GM18526 (cell line): ENCODE measurements around the gene CHD6.

Experiments
- POLR2A ChIP-seq: IDR thresholded peaks from 3 replicates; pipeline ENCODE4 v1.6.1; 2011; ENCODE audit not compliant: insufficient read length; ENCODE audit errors: extremely low read depth

The CHD6 gene

DNA sequence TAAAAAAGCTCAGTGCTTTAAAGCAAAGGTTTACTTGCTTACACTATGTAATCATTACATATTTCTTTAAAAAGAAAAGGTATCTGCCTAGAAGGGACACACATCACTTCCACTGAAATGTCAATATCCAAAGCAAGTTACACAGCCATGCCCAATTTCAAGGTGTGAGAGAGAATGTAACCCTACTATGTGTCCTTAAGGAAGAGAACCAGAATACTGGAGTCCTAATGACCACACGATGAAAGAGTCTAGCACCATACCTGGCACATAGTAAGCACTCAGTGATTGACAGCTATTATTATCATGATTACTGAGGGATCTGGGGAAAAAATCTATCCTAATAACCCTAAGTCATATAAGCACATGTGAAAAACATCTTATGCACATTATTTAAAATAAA is 10.4 kb downstream of the CHD6 start:
- TF ChIP-seq POLR2A = no peak

DNA sequence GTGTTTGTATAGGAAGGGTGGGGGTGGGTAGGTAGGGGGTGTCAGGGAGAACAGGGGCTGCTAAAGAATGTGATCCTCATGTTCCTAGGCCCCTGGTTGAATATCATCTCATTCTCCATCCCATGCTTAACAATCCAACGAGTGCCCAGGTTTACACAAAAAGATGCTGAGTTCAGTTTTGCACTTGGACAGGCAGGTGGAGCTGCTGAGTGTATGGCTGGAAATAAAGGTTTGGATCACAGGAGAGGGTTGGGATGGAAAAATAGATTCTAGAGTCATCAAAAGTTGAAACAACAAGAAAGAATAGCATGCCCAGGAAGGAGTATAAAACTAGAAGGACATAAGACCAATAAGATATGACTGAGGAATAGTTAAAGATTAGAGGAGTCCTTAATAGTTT is 14.2 kb downstream of the CHD6 start:
- TF ChIP-seq POLR2A = no peak

- no peak for TF ChIP-seq POLR2A
These were observed 16.4 kb downstream of the CHD6 start for GRCh38 chr20:41601742-41602141.

DNA sequence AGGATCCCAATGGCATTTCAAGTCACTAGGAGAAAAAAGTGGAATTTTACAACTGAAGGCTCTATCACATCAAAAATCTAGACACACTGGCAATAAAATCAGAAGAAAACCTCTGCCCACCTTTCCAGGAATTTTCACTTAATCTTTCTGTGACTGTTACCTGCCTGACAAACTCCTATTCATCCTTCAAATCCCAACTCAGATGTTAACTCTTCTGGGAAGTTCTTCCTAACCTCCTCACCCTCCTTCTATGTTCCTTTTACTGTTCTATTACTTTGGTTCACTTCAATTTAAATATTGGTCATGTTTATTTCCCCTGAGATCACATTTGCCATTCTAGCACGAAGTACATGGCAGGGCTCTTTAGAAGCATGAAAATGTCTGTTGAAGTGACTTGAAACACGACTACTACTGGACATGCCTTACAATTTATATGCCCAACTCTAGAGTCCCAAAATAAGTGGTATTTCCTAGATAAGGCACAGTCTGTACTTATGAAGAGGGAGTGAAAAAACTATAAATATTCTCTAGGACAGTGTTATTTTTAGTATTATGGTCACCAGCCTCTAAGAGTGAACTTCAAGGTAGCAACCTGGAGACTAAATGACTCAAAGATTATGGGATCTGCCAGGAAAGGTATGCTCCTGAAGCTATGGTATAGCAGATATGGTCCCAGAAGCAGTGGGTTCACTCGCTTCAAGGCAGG is 17.1 kb downstream of the CHD6 start:
- TF ChIP-seq POLR2A = no peak

- no peak for TF ChIP-seq POLR2A
These were observed 18.5 kb downstream of the CHD6 start for GRCh38 chr20:41599699-41600104.

DNA sequence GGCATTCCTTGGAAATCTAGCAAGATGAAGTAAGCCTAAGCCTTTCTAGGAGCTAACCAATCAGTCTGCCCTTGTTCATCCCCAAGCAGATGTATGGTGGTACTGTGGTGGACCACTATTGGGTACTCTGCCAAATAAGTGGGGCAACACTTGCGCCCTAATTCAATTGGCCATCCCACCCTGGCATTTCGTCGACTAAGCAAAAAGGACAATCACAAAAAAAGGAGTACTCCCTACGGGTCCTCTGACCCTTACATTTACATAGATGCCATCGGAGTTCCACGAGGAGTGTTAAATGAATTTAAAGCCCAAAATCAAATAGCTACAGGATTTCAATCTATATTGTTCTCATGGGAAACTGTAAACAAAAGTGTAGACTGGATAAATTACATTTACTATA is 19.5 kb downstream of the CHD6 start:
- TF ChIP-seq POLR2A = no peak

- no peak for TF ChIP-seq POLR2A
These were observed 23.5 kb downstream of the CHD6 start for GRCh38 chr20:41594514-41595322.

DNA sequence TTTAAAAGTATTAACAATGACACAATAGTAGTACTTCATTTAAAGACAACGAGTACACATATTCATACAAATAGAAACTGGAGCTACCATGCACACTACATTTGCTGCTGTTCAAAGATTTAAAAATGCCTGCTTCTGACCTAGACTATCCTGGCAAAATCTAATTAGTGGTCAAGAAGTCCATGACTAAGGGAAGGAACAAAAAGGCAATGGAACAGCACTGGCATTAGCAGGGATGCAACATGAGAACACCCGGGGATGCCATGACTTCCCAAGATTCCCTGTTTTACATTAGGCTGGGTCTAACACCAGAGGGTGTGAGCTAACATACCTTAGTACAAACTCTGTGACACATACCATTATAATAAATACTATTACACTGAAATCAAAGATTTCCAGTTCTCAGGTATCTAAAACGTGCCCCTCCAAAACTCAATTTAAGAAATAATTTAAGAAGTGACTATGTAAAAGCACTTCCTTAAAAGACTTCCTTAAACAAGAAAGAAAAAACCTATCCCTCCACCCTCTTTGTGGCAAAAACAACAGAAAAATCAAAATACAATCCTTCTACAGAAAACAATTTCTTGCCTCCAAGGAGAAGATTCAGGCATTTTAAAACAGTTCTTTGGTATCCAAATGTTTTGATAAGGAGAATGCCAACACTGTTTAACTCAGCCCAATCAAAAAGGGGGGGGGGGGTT is 25.5 kb downstream of the CHD6 start:
- no peak for TF ChIP-seq POLR2A

DNA sequence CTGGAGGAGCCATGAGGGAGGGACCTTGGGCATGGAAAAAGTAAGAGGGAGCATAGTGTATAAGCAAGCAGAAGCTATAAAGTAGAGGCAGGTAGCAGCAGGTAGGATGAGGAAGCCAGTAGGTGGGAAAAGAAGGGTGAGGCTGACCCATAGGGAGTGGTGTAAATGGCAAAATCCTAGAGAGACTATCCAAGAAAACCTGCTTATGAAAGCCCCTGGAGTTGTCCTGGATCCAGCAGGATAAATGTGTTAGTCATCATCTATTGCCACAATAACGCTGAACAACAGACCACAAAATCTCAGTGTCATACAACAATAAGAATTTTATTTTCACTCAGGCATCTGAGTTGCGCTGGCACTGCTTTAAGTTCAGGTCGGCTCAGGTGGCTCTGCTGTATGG is 30.2 kb downstream of the CHD6 start:
- TF ChIP-seq POLR2A = no peak

DNA sequence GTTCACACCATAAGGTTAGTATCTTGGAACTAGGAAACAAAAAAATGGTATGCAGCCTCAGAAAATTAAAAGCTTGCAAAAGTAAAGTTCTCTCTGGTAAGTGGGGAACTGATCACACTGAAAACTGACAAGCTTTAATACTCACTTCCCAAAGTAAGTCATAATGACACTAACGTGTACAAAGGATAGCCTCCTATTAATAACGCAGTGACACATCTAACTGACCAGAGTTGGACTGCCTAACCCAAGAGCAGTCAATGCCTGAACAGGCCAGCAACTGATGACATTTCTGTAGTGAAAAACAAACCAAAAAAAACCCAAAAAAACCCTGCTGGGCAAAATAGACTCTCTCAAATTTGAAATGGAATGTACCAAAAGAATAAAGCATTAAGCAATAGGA is 30.7 kb downstream of the CHD6 start:
- no peak for TF ChIP-seq POLR2A

DNA sequence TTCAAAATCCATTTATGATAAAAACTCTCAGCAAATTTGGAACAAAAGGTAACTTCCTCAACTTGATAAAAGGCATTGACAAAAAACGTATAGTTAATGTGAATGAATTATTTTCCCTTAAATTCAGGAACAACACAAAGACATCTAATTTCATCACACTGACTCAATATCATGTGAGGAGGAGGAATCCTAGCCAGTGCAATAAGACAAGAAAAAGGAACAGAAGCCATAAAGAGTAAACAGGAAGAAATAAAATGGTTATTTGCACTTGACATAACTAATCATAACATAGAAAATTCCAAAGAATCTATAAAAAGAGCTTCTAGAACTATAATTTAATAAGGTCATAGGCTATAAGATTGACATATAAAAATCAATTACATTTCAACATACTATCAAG is 31.4 kb downstream of the CHD6 start:
- TF ChIP-seq POLR2A = no peak

DNA sequence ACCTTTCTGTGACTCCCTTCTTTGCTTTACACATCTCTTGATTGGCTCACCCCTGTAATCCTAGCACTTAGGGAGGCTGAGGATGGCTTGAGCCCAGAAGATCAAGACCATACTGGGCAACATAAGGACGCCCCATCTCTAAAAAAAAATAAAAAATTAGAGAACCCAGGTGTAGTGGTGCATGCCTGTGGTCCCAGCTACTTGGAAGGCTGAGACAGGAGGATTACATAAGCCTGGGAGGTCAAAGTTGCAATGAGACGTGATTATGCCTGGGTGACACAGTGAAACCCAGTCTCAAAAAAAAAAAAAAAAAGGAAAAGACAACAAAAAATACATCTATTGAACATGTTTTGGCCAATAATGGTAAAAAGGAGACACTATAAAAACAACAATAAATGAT is 37.8 kb downstream of the CHD6 start:
- TF ChIP-seq POLR2A = no peak

DNA sequence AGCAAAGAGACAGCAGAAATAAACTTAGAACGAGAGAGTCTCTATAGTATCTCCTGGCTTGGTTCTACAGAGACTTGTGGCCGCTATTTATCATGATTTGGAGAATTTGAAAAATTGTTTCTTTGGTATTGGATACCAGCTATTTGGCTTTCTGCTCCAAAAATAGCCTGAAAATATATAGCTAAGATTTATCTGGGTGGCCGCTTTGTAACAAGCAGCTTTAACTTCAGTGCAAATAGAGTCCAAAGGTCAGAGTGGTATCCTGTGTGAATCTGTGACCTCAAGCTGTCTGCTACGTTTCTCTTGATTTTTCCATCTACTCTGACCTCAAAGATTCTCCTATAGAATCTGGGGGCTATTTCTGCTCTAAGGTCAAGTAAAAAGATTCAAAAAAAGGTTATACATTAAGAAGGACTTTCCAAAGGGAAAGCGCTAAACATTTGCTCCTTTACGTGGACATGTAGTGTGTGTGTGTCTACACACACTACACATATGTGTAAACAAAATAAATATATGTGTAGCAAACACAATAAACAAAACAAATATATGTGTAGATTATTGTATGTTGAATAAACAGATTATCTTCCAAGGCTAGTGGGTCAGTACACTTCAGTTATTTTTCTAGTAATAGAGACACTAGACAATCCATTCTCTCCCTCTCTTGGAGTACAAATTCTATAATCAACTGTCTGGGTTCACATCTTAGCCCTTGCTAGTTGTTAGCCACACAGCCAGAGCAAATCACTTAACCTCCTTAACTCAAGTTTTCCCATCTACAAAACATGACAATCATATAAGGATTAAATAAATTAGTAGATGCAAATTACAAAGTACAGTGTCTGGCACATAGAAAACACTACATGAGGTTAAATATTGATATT is 40.8 kb downstream of the CHD6 start:
- no peak for TF ChIP-seq POLR2A

GRCh38 chr20:41575412-41575811 is 42.8 kb downstream of the CHD6 start:
- TF ChIP-seq POLR2A = no peak

DNA sequence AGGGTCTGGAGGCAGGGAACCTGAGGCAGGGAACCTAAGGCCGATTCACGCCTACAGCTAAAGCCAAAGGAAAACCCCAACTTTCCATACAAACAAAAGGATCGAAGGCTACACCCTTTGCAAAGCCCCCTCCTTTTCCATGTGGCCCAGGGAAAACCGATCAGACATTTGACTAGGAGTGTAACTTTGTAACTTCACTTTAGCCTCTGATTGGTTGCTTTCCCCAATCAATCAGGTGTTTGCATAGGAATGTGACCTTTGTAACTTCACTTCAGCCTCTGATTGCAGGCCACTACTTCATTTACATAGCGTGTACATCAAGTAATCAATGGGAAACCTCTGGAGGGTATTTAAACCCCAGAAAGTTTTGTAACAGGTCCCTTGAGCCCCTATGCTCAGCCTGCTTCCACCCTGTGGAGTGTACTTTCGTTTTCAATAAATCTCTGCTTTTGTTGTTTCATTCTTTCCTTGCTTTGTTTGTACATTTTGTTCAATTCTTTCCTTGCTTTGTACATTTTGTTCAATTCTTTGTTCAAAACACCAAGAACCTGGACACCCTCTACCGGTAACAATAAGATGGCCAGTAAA is 43.3 kb downstream of the CHD6 start:
- TF ChIP-seq POLR2A = no peak

DNA sequence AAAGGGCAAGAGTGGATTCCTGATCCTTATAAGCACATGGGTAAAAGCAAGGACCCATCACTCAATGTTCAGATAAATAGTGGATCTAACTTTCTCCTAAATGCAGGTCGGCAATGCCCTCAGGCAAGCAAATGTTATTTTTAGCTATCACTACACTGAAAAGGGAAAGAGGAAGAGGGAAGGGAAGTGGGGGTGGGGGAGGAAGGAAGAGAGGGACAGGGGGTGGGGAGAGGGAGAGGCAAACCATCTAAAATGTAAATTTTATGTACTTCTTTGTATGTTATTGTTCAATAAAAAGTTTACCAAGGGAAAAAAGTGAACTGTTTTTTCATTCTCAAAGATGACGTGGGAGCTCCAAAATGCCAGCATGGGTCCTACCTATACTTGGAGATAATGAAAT is 44.2 kb downstream of the CHD6 start:
- no peak for TF ChIP-seq POLR2A
